NCI-H1694 (cell line): ENCODE measurements around the gene PIEZO1.

ENCODE experiments used
- DNase-seq: peaks from one replicate; lab custom pipeline; 2025; lab: John Stamatoyannopoulos, UW

The PIEZO1 gene

DNA sequence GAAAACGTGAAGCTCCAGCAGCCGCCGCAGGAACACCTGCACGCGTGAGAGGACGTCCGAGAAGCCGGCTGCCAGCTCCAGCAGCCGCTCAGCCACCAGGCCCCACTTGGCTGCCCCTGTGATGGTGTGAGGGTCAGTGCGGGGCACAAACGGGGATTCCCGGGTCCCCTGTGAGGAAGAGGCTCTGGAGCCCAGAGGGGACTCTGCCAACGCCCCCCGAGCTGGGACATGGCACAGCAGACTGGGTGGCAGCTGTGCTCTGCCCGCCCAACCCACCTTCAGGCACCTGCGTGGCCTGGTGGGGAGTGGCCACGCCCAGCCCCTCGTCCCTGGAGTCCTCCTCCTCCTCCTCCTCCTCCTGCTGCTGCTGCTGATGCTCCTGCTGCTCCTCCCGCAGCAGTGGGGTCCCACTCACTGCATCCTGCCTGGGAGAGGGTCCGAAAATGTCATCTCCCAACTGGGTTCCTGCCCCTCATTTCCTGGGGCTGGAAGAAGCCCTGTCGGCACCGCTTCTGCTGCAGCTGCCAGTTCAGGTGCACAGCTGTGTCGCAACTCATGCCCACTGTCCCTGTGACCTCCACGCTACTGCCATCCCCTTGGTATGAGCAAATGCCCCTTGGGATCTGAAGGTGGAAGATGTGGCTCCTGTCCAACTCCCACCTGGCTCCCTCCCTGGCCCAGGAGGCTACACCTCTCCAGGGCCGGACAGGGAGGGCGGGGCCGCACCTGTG is 51.2 kb downstream of the PIEZO1 start:
- no peak for DNase-seq

GRCh38 chr16:88732961-88733294 is 52.1 kb downstream of the PIEZO1 start:
- no peak for DNase-seq

GRCh38 chr16:88732172-88732960 is 52.7 kb downstream of the PIEZO1 start:
- no peak for DNase-seq

- DNase-seq = no peak
Measured at GRCh38 chr16:88731699-88732098, 53.3 kb downstream of the PIEZO1 start.

GRCh38 chr16:88730632-88731607 is 54.1 kb downstream of the PIEZO1 start:
- DNase-seq = no peak

DNA sequence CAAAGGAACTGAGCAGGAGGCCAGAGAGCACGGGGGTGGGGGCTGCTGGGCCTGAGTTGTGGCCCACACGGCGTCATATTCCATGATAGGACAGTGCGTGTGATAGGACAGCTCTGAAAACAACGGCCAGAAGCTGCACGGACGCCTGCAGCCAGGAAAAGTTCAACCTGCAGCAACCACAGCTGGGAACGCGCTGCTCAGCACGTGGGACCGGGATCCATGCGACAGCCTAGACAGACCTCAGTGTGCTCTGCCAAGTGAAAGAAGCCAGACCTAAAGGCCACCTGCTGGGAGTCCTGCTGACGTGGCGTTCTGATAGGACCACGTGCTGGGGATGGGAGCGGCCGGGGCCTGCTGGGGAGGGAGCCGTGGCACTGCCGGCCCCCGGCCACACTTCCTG is 57.1 kb downstream of the PIEZO1 start:
- peak; percentile 80 for DNase-seq

- DNase-seq = no peak
Measured at GRCh38 chr16:88726981-88727380, 58.0 kb downstream of the PIEZO1 start.

DNA sequence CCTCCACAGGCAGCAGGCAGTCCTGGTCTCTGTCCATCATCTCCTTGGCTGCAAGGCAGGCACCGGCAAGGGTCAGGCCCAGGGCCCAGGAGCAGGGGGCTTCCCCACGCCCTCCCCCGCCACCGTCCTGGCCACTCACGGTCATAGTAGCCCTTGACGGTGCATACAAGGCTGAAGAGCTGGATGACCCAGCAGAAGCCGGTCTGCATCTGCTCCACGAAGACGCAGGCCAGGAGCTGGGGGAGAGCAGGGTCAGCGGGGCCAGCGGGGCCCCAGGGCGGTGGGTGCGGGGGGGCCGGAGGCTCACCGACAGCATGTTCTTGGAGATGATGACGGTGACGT is 58.6 kb downstream of the PIEZO1 start:
- no peak for DNase-seq

DNA sequence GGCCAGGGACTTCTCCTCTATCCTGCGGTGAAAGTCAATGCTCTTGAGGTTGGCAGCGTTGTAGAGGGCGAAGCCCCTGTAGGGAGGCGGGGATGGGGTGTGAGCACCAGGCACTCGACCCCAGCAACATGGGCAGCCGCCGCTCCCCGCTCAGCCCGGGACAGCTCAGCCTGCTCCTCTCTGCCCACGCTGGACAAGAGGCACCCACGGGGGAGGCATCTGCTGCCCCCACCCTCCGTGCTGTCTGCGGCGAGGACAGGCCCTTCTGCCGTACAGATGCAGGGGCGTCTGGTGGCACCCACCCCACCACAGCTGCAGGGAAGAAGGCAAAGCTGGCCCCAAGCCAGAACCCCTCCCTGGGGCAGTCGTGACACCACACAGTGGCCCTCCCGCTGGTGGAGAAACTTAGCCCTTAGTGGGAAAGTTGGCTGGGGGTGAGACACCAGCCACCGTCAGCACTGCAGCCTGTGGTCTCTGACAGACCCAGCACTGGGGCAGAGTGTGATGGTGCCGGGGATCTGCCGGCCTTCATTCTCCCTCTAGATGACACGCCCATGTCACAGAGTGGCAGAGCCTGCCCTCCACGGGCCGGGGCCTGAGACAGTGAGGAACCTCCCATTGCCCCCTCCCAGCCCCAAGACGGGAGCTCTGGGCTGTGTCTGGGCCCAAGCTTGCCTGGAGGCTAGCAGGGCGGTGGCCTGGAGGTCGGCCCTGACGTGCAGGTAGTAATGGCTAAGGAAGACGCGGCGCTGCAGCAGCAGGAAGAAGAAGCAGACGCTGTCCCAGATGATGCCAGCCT is 59.2 kb downstream of the PIEZO1 start:
- DNase-seq = no peak

- no peak for DNase-seq
Measured at GRCh38 chr16:88724855-88725555, 60.0 kb downstream of the PIEZO1 start.

- DNase-seq = no peak
Measured at GRCh38 chr16:88723911-88724310, 61.1 kb downstream of the PIEZO1 start.

GRCh38 chr16:88723507-88723887 is 61.5 kb downstream of the PIEZO1 start:
- no peak for DNase-seq

GRCh38 chr16:88722784-88723506 is 62.1 kb downstream of the PIEZO1 start:
- no peak for DNase-seq

DNA sequence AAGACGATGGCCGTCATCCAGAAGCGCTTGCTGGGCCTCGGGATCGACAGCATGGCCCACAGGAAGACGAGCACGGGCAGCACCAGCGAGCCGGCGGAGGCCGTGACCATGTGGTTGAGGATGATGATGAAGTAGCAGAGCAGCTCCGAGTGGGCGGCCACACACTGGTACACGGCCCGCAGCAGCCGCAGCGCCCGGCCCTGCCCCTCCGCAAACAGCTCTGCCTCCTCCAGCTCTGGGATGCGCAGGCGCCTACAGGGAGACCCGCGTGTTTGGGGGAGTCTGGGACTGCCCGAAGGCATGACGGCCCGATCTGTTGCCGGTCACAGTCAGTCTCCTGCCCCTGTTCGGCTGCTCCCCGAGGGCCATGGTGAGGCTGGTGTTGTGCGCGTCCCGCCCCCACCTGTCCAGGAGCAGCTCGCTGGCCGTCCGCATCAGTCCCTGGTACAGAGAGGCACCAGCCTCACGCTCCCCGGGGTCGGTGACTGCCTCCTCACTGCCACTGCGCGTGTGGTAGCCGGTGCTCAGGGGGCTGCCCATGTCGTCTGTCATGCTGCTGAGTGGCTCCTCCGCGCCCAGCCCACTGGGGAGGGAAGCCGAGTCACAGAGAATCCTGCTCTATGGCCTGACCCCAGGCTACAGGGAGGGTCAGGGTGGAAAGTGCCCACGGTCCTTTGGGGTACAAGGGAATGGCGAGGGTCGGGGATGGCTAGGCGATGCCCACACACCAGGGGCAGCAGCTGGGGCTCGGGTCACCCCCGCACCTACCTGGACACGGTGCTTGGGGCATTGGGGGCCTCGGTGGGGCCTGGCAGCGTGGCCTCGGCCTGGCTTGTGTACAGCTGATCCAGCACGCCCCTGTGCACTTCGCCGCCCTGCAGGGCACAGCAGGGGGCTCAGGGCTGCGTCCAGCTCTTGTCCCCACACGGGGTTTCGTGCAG is 62.9 kb downstream of the PIEZO1 start:
- no peak for DNase-seq

GRCh38 chr16:88721236-88721635 is 63.8 kb downstream of the PIEZO1 start:
- no peak for DNase-seq

- no peak for DNase-seq
Measured at GRCh38 chr16:88720396-88720970, 64.5 kb downstream of the PIEZO1 start.

DNA sequence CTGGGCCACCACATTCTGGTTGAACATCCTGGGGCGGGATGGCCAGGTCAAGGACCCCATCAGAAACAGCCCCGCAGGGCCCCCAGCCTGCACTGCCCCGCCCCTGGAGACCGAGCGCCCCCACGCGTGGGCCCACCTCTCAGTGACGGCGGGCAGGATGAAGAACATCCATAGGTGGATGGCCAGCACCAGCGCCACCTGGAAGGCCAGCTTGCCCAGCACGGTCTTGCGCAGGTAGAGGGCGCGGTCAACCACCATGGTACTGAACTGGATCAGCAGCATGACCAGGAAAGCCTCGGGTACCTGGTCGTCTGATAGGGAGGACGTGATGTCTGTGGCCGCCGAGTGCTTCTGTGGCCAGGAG is 65.1 kb downstream of the PIEZO1 start:
- DNase-seq = no peak

DNA sequence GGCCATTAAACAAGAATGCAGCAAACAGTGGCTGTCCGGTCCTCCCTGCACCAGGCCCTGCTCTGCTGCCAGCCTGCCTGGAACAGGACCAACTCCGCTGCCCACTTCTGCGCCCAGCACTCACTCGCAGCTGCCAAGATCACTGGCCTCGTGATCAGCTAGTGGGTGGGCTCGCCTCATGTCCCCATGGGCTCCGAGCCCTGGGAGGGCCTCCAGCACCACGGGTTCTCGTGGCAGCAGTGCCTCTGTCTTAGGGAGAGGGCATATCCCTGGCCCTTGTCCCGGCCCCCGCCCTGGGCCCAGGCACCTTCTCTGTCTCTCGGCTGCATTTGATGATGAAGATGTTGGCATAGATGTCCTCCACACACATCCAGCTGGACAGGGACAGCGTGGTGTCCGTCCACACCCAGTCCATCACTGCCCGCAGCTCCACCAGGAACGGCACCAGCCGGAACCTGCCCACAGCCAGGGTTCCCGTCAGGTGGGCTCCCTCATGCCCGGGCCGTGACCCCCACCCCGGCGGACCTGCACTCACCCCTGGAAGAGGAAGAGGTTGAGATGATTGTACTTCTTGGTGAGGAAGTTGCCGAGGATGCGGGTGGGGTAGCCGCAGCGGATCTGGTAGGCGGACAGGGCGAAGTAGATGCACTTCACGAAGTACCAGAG is 65.6 kb downstream of the PIEZO1 start:
- no peak for DNase-seq

GRCh38 chr16:88718178-88718577 is 66.8 kb downstream of the PIEZO1 start:
- DNase-seq = no peak
